Astrocyte of the spinal cord (primary cell): ENCODE data around the gene WHRN.

ENCODE experiments used
- DNase-seq: peaks from one replicate; pipeline ENCODE4 v3.0.0; 2011; ENCODE audit warnings: low read depth, low spot score
- H3K4me3 ChIP-seq: 2 replicates; pipeline ENCODE4 v1.5.1; 2011; ENCODE audit warnings: low read depth, mild to moderate bottlenecking, low read length, moderate library complexity
- CTCF ChIP-seq: IDR thresholded peaks from 2 replicates; pipeline ENCODE4 v1.5.1; 2012; ENCODE audit warnings: low read depth, mild to moderate bottlenecking, low read length, inconsistent platforms
- in situ Hi-C: cut with HindIII; loops from 2 replicates; pipeline ENCODE4 v1.10.0; 2017; ENCODE audit warnings: low sequenced_read_pairs

The WHRN gene

GRCh38 chr9:114372921-114373448 is 132.3 kb downstream of the WHRN start:
- TF ChIP-seq CTCF, result no peak
- no peak for DNase-seq
- H3K4me3 ChIP-seq, result no peak overlapping the region
- in situ Hi-C loops, result no loop called here

- H3K4me3 ChIP-seq, result no peak overlapping the region
- in situ Hi-C loops, result no loop called here
- no peak for DNase-seq
- TF ChIP-seq CTCF, result no peak
Measured at GRCh38 chr9:114371973-114372917, 133.0 kb downstream of the WHRN start.

GRCh38 chr9:114371343-114371944 is 133.8 kb downstream of the WHRN start:
- in situ Hi-C loops, result no loop called here
- DNase-seq, result no peak
- H3K4me3 ChIP-seq, result no peak overlapping the region
- TF ChIP-seq CTCF, result no peak

- in situ Hi-C loops, result no loop called here
- DNase-seq, result no peak
- TF ChIP-seq CTCF, result no peak
- H3K4me3 ChIP-seq, result no peak overlapping the region
Measured at GRCh38 chr9:114370968-114371320, 134.3 kb downstream of the WHRN start.

- TF ChIP-seq CTCF, result no peak
- DNase-seq, result no peak
- no peak overlapping the region for H3K4me3 ChIP-seq
- in situ Hi-C loops, result no loop called here
Measured at GRCh38 chr9:114370251-114370967, 134.9 kb downstream of the WHRN start.
